Left lobe of liver (tissue), 2 donors: ENCODE data around the gene DZIP1L. TPM values are rescaled to one million over a fixed set of nuclear protein-coding genes. Genes with fewer than 3 reads are reported as not detected.

Experiments
- ATAC-seq: fragments of 200-7000 bp; cut with Tn5 transposase; one replicate; pipeline ENCODE4 v1.9.1; 2020; ENCODE audit warnings: mild to moderate bottlenecking, moderate library complexity
- DNase-seq: peaks from one replicate; pipeline ENCODE4 v3.0.0-alpha.2; 2020; ENCODE audit warnings: low spot score
- total RNA-seq: library from RNA; stranded (reverse); gene quantifications from one replicate; pipeline ENCODE4 v1.2.1, GENCODE V29; 2021
- donor health status: DM: no; HTN: no; CAD: no; lungs with moderate emphysema.
- donor health status: DM: no; HTN: yes; CAD: no.

DZIP1L gene
- total RNA-seq, 1 donor from 2014 or later, result 1.6 TPM

DNA sequence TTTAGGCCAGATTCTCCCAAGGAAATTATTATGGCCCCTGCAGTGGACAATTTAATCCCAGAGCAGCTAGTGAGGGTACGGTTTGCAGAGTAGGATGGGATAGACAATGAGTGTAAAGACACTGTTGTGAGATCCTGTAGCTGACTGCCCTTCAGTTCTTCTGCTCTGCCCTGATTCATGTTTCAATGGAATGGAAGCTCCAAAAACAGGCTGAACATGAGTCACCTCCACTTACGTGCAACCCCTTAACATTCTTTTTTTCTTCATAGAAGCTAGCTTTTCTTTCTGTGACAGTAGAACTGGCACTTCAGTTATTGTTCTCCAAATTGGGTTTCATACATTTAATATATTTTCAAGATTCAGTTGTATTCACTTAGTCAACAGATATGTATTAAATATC is 73.4 kb downstream of the DZIP1L start:
- ATAC-seq (no peak), DNase-seq (no peak)

DNA sequence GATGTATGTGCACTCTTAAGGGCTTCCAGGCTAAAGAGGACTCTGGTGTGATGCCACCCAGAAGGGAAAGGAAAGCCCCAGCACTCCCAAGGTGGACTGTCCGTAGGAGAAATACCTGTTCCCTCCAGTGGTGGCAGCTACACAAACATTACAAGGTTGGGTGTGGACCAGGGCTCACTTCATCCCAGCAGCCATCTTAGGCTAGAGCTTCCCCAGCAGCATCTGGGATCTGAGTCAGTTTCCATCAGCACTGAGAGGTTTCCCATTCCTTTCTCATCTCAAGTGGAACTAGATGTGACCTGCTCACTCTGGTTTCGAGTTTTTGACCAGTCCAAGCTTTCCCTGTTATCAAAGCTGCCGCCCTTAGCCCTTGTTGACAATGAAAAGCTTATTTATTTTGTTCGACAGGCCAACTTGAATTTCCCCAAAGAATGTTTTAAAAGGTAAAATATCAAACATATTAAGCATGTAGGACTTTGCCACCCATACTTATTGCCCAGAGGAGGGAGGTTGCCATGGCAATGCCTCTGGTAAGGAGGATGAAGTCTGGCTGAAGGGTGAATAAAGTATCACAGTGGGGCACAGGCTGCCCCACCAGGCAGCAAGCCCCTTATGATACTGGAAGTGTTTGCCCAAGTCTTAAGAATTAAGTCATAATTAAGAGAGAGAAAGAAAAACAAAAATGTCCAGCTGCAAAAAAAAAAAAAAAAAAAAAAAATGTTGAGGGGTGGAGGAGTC is 76.5 kb downstream of the DZIP1L start:
- ATAC-seq (no peak), DNase-seq (no peak)

DNA sequence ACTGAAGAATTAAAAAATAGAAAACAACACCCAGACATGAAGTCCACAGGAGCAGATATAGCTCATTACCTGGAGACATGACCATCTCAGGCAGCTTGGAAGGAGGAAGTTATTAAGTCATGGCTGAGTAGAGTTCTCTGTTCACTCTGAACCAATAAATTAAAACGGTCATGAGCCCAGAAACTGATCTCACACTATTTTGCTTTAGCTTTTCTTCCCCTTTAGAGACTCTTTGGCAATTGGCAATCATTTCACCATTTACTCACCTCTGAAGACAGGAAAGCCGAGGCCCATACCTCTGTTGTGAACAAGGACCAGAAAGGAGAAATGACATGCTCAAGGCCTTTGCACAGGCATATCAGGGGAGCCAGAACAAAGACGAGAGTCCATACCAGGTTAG is 78.8 kb downstream of the DZIP1L start:
- no peak for DNase-seq
- no peak for ATAC-seq

DNA sequence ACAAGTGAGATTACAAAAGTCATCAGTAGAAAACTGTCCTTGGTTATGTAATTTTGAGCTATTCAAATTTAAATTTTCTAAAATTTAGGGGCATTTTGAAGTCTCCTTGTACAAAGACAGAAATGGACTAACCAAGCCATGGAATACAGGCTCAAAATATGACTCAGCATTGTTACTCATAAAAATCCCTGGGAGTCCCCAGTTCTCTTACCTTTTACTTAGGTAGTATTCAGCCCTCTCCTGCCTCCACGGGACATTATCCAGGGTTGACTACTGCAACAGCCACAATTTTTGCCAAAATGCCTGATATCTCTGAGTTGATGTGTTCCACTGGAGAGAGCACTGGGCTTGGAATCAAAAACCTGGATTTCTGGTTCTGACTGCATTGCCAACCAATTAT is 80.5 kb downstream of the DZIP1L start:
- no peak for ATAC-seq
- no peak for DNase-seq

DNA sequence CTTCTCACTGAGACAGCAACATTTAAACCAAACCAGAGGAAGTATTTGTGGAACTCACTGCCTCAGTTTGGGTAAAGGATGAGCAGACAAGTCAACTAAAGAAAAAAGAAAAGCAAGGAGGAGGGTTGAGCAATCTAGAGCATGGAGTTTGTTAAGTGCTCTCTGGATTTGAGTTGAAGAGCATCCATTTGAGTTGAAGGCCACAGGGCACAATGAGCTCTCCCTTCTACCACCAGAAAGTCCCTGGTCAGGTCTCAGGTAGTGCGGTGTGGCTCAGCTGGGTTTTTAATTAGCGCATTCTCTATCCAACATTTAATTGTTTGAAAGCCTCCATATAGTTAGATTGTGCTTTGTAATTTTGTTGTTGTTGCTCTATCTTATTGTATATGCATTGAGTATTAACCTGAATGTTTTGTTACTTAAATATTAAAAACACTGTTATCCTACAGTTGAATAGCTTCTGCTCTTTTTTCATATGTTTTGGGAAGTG is 82.2 kb downstream of the DZIP1L start:
- ATAC-seq, result no peak
- DNase-seq, result no peak

DNA sequence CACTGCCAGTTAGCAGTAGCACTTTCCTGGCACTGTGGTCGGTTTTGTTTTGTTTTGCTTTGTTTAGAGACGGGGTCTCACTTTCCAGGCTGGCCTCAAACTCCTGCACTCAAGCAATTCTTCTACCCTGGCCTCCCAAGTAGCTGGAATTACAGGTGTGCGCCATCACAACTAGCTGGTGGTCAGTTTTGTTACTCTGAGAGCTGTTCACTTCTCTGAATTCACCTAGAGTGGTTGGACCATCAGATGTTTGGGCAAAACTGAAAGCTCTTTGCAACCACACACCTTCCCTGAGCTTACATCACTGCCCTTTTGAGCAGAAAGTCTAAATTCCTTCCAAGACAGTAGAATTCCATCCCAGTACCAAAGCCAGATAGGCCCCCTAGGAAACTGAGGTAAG is 82.8 kb downstream of the DZIP1L start:
- ATAC-seq, result no peak
- no peak for DNase-seq

DNA sequence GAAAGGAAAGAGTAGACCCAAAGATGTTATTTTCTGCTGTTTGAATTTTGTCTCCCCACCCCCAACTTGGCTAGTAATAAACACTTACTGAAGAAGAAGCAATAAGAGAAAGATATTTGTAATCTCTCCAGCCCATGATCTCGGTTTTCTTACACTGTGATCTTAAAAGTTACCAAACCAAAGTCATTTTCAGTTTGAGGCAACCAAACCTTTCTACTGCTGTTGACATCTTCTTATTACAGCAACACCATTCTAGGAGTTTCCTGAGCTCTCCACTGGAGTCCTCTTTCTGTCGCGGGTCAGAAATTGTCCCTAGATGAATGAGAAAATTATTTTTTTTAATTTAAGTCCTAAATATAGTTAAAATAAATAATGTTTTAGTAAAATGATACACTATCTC is 83.9 kb downstream of the DZIP1L start:
- no peak for DNase-seq
- ATAC-seq, result no peak

DNA sequence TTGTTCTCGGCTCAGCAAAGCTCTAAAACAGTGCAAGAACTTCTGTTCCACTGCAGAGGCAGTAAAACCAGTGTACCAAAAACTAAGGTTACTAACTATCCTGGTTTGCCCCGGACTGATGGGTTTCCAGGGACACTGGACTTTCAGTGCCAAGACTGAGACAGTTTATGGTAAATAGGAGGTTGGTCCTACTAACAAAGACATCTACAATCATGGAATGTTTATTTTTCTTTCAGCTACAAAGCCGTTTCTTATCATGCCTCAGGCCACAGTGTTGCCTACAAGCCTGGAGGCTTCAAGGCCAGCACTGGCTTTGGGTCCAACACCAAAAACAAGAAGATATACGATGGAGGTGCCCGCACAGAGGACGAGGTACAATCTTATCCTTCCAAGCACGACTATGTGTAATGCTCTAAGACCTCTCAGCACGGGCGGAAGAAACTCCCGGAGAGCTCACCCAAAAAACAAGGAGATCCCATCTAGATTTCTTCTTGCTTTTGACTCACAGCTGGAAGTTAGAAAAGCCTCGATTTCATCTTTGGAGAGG is 84.6 kb downstream of the DZIP1L start:
- no peak for DNase-seq
- no peak for ATAC-seq

DNA sequence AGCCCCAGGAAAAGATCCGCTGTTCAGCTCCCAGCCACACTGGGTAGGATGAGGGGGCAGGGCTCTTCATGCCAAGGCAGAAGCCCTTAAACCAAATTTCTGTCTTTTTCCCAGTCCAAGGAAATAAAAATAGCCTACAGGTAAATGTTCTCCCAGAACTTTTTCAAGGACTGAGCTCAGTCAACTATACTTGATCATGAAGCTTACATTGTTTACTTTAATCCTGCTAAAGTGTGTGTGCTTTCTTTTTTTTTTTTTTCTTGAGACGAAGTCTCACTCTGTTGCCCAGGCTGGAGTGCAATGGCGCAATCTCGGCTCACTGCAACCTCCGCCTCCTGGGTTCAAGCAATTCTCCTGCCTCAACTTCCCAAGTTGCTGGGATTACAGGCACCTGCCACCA is 87.6 kb downstream of the DZIP1L start:
- ATAC-seq (no peak), DNase-seq (no peak)

DNA sequence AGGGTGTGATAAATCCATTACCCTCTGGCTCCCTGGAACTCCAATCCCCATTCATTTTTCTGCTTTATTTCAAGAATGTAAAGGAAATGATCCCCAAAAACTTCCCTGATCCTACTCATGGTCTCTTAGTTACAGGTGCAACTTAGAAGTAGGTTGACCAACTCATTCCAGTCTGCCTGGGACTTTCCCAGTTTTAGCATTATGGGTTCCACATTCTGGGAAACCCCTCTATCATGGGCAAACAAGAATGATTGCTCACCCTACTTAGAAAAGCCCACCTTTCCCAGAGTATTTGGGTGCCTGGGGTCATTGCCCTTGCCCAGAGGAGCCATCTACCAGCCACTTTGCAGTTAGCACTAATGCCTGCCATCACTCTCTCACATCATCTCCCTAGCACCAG is 89.9 kb downstream of the DZIP1L start:
- no peak for ATAC-seq
- no peak for DNase-seq

DNA sequence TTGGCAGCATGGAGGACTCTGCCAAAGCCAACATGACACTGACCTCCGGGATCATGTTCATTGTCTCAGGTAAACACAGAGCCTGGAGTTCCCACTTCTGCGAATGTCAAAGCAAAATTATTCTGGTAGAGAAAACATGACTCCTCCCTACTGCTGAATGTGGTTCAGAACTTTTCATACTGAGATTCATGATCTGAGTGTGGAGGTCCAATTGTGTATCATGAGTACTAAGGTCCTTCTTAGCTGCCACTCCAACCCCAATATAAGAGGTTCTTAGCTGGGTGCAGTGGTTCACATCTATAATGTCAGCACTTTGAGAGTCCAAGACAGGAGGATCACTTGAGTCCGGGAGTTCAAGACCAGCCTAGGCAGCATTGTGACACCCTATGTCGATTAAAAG is 91.7 kb downstream of the DZIP1L start:
- peak; percentile 50 for ATAC-seq
- no peak for DNase-seq

DNA sequence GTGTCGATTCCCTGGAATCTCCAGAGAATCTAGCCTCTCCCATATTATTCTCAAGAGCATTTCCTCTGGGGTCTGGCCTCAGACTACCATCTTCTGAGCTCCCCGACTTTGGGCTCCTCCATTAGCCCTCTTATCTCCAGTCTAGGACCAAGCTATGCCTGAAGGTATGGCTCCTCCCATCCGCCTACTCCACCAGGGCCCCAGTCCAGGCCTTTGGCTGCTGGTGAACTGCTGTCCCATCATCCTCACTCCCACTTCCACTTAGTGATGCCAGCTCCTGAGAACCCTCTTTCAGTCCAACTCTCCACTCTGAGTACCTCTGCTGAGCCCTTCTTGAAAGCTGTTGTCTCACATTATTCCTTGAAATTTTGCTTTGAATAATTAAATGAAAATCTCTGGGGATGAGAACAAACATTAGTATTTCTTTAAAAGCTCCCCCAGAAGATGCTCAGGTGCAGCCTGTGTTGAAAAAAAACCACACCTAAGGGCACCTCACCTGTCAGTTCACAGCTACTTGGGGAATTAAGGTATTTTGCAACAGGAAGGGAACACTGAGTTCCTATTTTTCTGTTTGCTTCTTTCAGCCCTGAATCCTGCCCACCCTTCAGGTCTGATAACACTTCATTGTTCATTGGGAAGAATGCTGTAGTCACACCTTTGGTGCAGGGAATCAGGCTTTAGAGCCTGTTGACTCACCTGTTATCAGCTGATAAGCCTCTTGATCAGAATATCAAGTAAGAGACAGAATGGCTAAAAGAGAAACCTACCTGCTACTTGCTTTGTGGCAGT is 95.9 kb downstream of the DZIP1L start:
- ATAC-seq, result no peak
- no peak for DNase-seq

DNA sequence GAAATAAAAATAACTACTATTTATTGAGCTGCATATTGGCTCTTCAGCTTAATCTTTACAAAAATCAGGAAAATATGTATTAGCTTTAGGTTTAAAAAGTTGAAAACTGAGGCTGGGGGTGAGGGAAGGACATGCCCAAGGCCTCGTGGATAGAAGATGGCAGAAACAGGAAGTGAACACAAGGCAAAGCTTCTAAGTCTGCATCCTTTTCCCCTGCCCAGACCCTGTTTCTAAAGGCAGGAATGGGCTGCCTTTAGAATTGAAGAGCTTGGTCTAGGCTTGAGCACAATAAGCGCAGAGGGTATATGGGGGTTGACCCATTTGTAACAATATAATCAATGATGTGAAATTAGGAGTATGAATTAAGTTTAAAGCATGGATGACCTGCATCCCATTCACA is 99.3 kb downstream of the DZIP1L start:
- DNase-seq (no peak), ATAC-seq (no peak)

DNA sequence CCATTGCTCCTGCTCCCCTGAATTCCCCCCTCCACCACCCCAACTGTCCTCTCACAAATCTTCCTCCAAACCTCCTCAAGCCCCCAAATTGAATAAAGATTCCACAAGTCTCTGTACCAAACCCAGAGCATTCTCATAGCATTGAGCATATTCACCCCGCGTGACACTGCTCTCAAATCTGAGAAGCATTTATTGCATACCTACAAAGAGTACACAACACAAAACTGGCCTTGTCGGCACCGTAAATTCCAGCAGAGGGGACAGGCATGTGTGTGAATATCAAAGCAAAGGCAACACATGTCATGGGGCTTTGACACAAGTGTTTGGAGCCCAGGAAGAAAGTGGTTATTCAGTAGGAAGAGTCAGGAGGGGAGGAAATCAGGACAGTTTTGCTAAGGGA is 102.9 kb downstream of the DZIP1L start:
- ATAC-seq, result no peak
- no peak for DNase-seq

Other genes starting within 250 kb of the DZIP1L start
- 0.23 TPM for gene CLDN18, start 105.4 kb downstream of the DZIP1L start, total RNA-seq
- gene A4GNT, start 16.8 kb upstream of the DZIP1L start, total RNA-seq, result not detected
- 5.6 TPM for gene DBR1, start 59.3 kb upstream of the DZIP1L start, total RNA-seq
- 14.0 TPM for gene ARMC8, start 71.7 kb upstream of the DZIP1L start, total RNA-seq
- gene NME9, start 214.2 kb upstream of the DZIP1L start, total RNA-seq, result not detected
- gene MRAS, start 233.0 kb upstream of the DZIP1L start, total RNA-seq, result 6.1 TPM